Transverse colon (tissue), 3 donors: ENCODE results near the gene FBLN2.

Source experiments
- EP300 ChIP-seq: sonication (generic); formaldehyde crosslinking; IDR thresholded peaks from one replicate; pipeline ENCODE4 v1.6.1; 2017; ENCODE audit warnings: antibody characterized with exemption, low read depth
- POLR2A ChIP-seq: fragments of 450-650 bp; IDR thresholded peaks from one replicate; pipeline ENCODE4 v1.6.1; 2016; ENCODE audit warnings: antibody characterized with exemption, mild to moderate bottlenecking, moderate library complexity
- TF ChIP-seq, protein P1 (sequence below), 5 experiments: fragments of 200-600 bp in 3 of 5; fragments of 450-650 bp in 2 of 5; sonication (generic) in 3 of 5; IDR thresholded peaks; 1 replicate in 2 of 5; 2 replicates in 3 of 5; pipeline ENCODE4 v1.5.1; 2016 to 2017; ENCODE audit warnings: antibody characterized with exemption in 5 of 5, inconsistent platforms in 3 of 5, mild to moderate bottlenecking in 2 of 5, moderate library complexity in 1 of 5

DNA sequence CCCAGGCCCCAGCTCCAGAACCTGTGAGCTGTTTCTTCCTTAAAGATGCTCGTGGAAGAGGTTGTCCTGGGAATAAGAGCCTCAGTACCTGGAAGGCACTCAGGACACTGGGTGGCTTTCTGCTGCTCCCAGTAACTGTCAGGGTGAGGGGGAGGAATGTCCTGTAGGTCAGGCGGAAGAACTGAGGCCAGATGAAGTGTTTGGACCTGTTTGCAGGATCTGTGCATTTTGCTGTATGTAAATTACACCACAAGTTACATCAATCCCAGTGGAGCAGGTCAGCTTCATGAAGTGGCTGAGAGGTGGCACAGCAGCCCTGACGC lies 41.7 kb upstream of the FBLN2 start:
- TF ChIP-seq, protein P1, sequence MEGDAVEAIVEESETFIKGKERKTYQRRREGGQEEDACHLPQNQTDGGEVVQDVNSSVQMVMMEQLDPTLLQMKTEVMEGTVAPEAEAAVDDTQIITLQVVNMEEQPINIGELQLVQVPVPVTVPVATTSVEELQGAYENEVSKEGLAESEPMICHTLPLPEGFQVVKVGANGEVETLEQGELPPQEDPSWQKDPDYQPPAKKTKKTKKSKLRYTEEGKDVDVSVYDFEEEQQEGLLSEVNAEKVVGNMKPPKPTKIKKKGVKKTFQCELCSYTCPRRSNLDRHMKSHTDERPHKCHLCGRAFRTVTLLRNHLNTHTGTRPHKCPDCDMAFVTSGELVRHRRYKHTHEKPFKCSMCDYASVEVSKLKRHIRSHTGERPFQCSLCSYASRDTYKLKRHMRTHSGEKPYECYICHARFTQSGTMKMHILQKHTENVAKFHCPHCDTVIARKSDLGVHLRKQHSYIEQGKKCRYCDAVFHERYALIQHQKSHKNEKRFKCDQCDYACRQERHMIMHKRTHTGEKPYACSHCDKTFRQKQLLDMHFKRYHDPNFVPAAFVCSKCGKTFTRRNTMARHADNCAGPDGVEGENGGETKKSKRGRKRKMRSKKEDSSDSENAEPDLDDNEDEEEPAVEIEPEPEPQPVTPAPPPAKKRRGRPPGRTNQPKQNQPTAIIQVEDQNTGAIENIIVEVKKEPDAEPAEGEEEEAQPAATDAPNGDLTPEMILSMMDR (IDR thresholded peaks at IDR 0.05): no peak
- TF ChIP-seq EP300 (no peak), POLR2A (no peak)
